Lower leg skin (tissue), 3 donors: Measurements from ENCODE around the gene UTP3.

Experiments used
- CTCF ChIP-seq, 3 donors: fragments of 450-650 bp; IDR thresholded peaks; one replicate each; pipeline ENCODE4 v1.5.1; 2016; ENCODE audit warnings: antibody characterized with exemption in 3 of 3, mild to moderate bottlenecking in 3 of 3, moderate library complexity in 2 of 3
- POLR2A ChIP-seq, 2 donors: fragments of 450-650 bp; IDR thresholded peaks; one replicate each; pipeline ENCODE4 v1.6.1; 2016 to 2017; ENCODE audit warnings: antibody characterized with exemption in 2 of 2, mild to moderate bottlenecking in 1 of 2, moderate library complexity in 1 of 2

GRCh38 chr4:70709611-70710205 is 21.4 kb downstream of the UTP3 start:
- no peak for TF ChIP-seq CTCF (IDR thresholded peaks at IDR 0.05)
- TF ChIP-seq POLR2A (IDR thresholded peaks at IDR 0.05), result no peak
